GM23248 (cell line): Measurements from ENCODE around the gene DOCK3.

Experiments used
- EZH2 ChIP-seq: fragments of 200-600 bp; sonication (generic); IDR thresholded peaks from 2 replicates; pipeline ENCODE4 v1.6.1; 2018; ENCODE audit warnings: antibody characterized with exemption, mild to moderate bottlenecking; ENCODE audit not compliant: insufficient read depth, poor library complexity, severe bottlenecking
- EZH2phosphoT487 ChIP-seq: fragments of 200-600 bp; sonication (generic); IDR thresholded peaks from 2 replicates; pipeline ENCODE4 v1.6.1; 2018; ENCODE audit warnings: antibody characterized with exemption, moderate library complexity, mild to moderate bottlenecking, low read depth; ENCODE audit not compliant: insufficient read depth

- TF ChIP-seq EZH2phosphoT487 (no peak), EZH2 (no peak)
Observed at GRCh38 chr3:51343918-51344687, 669.4 kb downstream of the DOCK3 start.
